Upper lobe of left lung (tissue), 6 donors: ENCODE measurements around the gene AXL. TPM values are rescaled to one million over a fixed set of nuclear protein-coding genes. Genes with fewer than 3 reads are reported as not detected.
"Not testable (repeated sequence)": the region's sequence is repeated elsewhere in the genome, so short reads cannot be mapped to it uniquely, and the experiment has no call there.

Experiments used
- ATAC-seq, 2 donors: fragments of 200-7000 bp; cut with Tn5 transposase; one replicate each; pipeline ENCODE4 v1.9.1; 2022; ENCODE audit warnings: mild to moderate bottlenecking in 2 of 2, moderate library complexity in 2 of 2; ENCODE audit not compliant: low FRiP score in 2 of 2
- DNase-seq, 2 donors: peaks; one replicate each; pipeline ENCODE4 v3.0.0-alpha.2; 2019 to 2020
- H3K27ac ChIP-seq, 4 donors: fragments of 200-600 bp; sonication (generic); one replicate each; pipeline ENCODE4 v1.5.1; 2016 to 2019
- H3K27me3 ChIP-seq, 4 donors: fragments of 200-600 bp; sonication (generic); one replicate each; pipeline ENCODE4 v1.5.1; 2017 to 2019
- H3K36me3 ChIP-seq, 4 donors: fragments of 200-600 bp; sonication (generic); one replicate each; pipeline ENCODE4 v1.5.1; 2016 to 2019
- H3K4me1 ChIP-seq, 4 donors: fragments of 200-600 bp; sonication (generic); one replicate each; pipeline ENCODE4 v1.5.1; 2018 to 2019
- H3K4me3 ChIP-seq, 4 donors: fragments of 200-600 bp; sonication (generic); one replicate each; pipeline ENCODE4 v1.5.1; 2017 to 2019; ENCODE audit warnings: mild to moderate bottlenecking in 2 of 4, moderate library complexity in 1 of 4
- H3K9me3 ChIP-seq, 4 donors: fragments of 200-600 bp; sonication (generic); one replicate each; pipeline ENCODE4 v1.5.1; 2018 to 2019
- EP300 ChIP-seq, 4 donors: sonication (generic); formaldehyde crosslinking; IDR thresholded peaks; one replicate each; pipeline ENCODE4 v1.5.1; 2017; ENCODE audit warnings: antibody characterized with exemption in 4 of 4, control low read depth in 2 of 4
- POLR2A ChIP-seq, 4 donors: fragments of 450-650 bp; IDR thresholded peaks; one replicate each; pipeline ENCODE4 v1.5.1; 2016 to 2017; ENCODE audit warnings: antibody characterized with exemption in 4 of 4, mild to moderate bottlenecking in 2 of 4
- POLR2AphosphoS5 ChIP-seq, 2 donors: sonication (generic); formaldehyde crosslinking; IDR thresholded peaks; one replicate each; pipeline ENCODE4 v1.5.1; 2017; ENCODE audit warnings: antibody characterized with exemption in 2 of 2
- WGBS, 2 donors: methylation state at CpG; one replicate each; pipeline ENCODE4 v1.1.5; 2017 to 2018; 5-methylcytosine and 5-hydroxymethylcytosine counted together
- total RNA-seq, 6 donors: library from RNA; depleted of rRNA in 4 of 6; stranded (reverse); fragments of >200 nt in 4 of 6; gene quantifications; one replicate each; pipeline versions ENCODE4 v1.1.0 to v1.2.1, GENCODE V29; 2016 to 2021
- TF ChIP-seq, protein P1 (sequence below), 6 experiments: fragments of 450-650 bp in 4 of 6; fragments of 200-600 bp in 2 of 6; sonication (generic) in 2 of 6; IDR thresholded peaks; one replicate each; pipeline ENCODE4 v1.5.1; 2016 to 2019; ENCODE audit warnings: antibody characterized with exemption in 6 of 6
- donor health status: DM: no; HTN: no; CAD: no; lungs with moderate emphysema.
- donor health status: DM: no; HTN: yes; CAD: no; lungs with severe emphysema.

The AXL gene
- total RNA-seq, 6 donors from 2014 or later, result 28.4 to 96.9 (median 71.7) TPM

- H3K36me3 ChIP-seq, result peaks cover 90 to 98% (median 93%) of the 10 kb centered on the region in 4 donors
- no peaks in the 10 kb centered on the region for H3K27me3 ChIP-seq
- H3K4me3 ChIP-seq, result no peak overlapping the region
- ATAC-seq (no peak), DNase-seq (no peak)
- TF ChIP-seq, protein P1, sequence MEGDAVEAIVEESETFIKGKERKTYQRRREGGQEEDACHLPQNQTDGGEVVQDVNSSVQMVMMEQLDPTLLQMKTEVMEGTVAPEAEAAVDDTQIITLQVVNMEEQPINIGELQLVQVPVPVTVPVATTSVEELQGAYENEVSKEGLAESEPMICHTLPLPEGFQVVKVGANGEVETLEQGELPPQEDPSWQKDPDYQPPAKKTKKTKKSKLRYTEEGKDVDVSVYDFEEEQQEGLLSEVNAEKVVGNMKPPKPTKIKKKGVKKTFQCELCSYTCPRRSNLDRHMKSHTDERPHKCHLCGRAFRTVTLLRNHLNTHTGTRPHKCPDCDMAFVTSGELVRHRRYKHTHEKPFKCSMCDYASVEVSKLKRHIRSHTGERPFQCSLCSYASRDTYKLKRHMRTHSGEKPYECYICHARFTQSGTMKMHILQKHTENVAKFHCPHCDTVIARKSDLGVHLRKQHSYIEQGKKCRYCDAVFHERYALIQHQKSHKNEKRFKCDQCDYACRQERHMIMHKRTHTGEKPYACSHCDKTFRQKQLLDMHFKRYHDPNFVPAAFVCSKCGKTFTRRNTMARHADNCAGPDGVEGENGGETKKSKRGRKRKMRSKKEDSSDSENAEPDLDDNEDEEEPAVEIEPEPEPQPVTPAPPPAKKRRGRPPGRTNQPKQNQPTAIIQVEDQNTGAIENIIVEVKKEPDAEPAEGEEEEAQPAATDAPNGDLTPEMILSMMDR (IDR thresholded peaks at IDR 0.05), result no peak
- TF ChIP-seq EP300 (IDR thresholded peaks at IDR 0.05), result no peak
- TF ChIP-seq POLR2AphosphoS5 (IDR thresholded peaks at IDR 0.05), result no peak
- TF ChIP-seq POLR2A (IDR thresholded peaks at IDR 0.05), result no peak
- no peaks in the 10 kb centered on the region for H3K4me1 ChIP-seq
- H3K27ac ChIP-seq, result no peak overlapping the region
- WGBS, 2 donors, result 92 to 96% methylated on average over 2 of the region's 2 CpGs
- no peaks in the 10 kb centered on the region for H3K9me3 ChIP-seq
Observed at GRCh38 chr19:41278478-41278877, 59.5 kb downstream of the AXL start.

DNA sequence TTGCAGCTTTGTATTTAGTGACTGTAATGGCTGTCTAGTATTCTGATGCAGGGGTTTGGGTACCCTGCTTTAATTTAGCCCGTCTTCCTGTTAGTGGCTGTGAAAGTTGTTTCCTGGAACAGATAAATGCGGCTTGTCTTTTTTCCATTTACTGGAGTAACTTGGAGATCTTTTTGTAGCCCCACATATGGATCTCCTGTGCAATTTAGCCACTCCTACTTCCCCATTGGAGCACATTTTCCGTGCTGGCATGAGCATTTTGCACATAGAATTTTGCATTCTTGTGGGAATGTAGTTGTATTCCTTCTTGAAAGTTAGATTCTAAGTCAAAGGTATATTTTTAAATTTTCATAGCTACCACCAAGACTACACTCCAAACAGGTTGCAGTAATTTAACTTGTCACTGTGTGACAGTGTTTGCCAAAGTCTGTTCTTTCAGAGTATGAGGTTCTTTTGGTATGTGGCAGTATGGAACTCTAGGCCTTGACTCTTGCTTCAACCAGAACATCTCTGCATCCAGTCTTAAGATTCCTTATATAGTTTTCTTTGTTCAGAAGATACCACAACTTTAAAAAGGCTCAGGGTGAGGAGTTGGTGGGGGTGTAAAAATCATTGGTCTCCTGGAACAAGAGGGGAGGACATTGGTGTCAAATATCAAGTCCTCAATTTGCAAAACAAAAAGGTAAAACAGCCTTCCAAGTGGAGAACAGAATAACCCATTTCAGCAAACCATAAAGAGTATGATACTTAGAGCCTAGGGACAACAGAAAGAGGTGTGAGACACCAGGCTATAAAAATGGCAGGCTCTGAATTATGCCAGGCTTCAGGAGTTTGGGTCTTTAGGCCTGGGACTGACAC is 69.9 kb downstream of the AXL start:
- TF ChIP-seq EP300 (IDR thresholded peaks at IDR 0.05), result no peak
- no peak for TF ChIP-seq POLR2A (IDR thresholded peaks at IDR 0.05)
- TF ChIP-seq, protein P1 (IDR thresholded peaks at IDR 0.05), result no peak
- TF ChIP-seq POLR2AphosphoS5 (IDR thresholded peaks at IDR 0.05), result no peak
- H3K27me3 ChIP-seq, result no peaks in the 10 kb centered on the region
- no peaks in the 10 kb centered on the region for H3K9me3 ChIP-seq
- no peak overlapping the region for H3K27ac ChIP-seq
- DNase-seq (no peak), ATAC-seq (no peak)
- WGBS, 2 donors, result 84 to 87% methylated on average over 3 of the region's 3 CpGs
- H3K36me3 ChIP-seq, result peaks cover 42 to 100% (median 89%) of the 10 kb centered on the region in 4 donors
- H3K4me3 ChIP-seq, result no peak overlapping the region
- H3K4me1 ChIP-seq, result no peaks in the 10 kb centered on the region

DNA sequence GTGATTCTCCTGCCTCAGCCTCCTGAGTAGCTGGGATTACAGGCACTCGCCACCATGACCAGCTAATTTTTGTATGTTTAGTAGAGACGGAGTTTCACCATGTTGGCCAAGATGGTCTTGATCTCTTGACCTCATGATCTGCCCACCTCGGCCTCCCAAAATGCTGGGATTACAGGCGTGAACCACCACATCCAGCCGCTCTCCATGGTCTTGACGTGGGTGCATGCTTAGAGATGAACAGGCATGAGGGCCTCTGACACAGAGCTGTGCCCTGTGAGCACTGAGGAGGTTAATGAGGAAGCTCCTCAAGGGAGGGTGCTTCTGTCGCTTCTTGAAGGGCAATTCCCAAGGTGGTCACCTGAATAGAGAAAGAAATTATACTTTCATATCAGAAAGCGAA is 70.8 kb downstream of the AXL start:
- not testable (repeated sequence) for H3K9me3 ChIP-seq, H3K4me3 ChIP-seq, ATAC-seq, H3K27me3 ChIP-seq, DNase-seq, H3K27ac ChIP-seq, H3K4me1 ChIP-seq
- H3K36me3 ChIP-seq, result peaks cover 52 to 100% (median 89%) of the 10 kb centered on the region in 4 donors
- 93 to 95% methylated on average over 7 to 8 of the region's 8 CpGs for WGBS, 2 donors

DNA sequence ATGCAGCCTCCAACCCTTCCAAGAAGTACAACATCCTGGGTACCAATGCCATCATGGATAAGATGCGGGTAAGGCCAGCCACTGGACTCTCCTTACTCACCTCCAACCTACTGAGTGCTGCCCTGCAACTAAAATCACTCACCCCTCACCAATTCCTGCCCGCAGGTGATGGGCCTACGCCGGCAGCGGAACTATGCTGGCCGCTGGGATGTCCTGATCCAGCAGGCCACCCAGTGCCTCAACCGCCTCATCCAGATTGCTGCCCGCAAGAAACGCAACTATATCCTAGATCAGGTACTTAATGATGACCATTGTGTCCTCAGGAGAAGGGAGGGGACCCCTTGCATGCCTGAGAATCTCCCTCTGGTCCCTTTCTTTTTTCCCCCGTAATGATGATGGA is 75.4 kb downstream of the AXL start:
- H3K27ac ChIP-seq, result peak overlapping the region in 3 of 4 donors; percentile 8 to 79 (median 24)
- peaks cover 32 to 52% (median 41%) of the 10 kb centered on the region in 4 donors for H3K4me1 ChIP-seq
- H3K27me3 ChIP-seq, result no peaks in the 10 kb centered on the region
- H3K4me3 ChIP-seq, result no peak overlapping the region
- no peaks in the 10 kb centered on the region for H3K9me3 ChIP-seq
- peaks cover 48 to 100% (median 71%) of the 10 kb centered on the region in 4 donors for H3K36me3 ChIP-seq
- DNase-seq (peak in 1 of 2 donors; percentile 54), ATAC-seq (no peak)
- no peak for TF ChIP-seq EP300 (IDR thresholded peaks at IDR 0.05)
- TF ChIP-seq, protein P1 (IDR thresholded peaks at IDR 0.05), result no peak
- TF ChIP-seq POLR2AphosphoS5 (IDR thresholded peaks at IDR 0.05), result no peak
- no peak for TF ChIP-seq POLR2A (IDR thresholded peaks at IDR 0.05)
- whole genome bisulfite sequencing, 2 donors, result 90 to 92% methylated on average over 9 to 10 of the region's 10 CpGs

- peak overlapping the region; percentile 79 to 86 (median 83) for H3K27ac ChIP-seq
- H3K4me3 ChIP-seq, result no peak overlapping the region
- 65 to 72% methylated on average over 6 of the region's 6 CpGs for WGBS, 2 donors
- TF ChIP-seq POLR2AphosphoS5 (IDR thresholded peaks at IDR 0.05), result peak in 1 of 2 donors; percentile 29
- TF ChIP-seq, protein P1 (IDR thresholded peaks at IDR 0.05), result no peak
- no peaks in the 10 kb centered on the region for H3K27me3 ChIP-seq
- peaks cover 41 to 63% (median 52%) of the 10 kb centered on the region in 4 donors for H3K4me1 ChIP-seq
- DNase-seq, result peak in 1 of 2 donors; percentile 58
- H3K9me3 ChIP-seq, result no peaks in the 10 kb centered on the region
- H3K36me3 ChIP-seq, result peaks cover 41 to 100% (median 68%) of the 10 kb centered on the region in 4 donors
- ATAC-seq, result peak in 1 of 2 donors; percentile 41
Observed at GRCh38 chr19:41295499-41295898, 76.5 kb downstream of the AXL start.
